GM21619 (cell line): ENCODE measurements around the gene KRT39.
"Not testable (repeated sequence)": the region's sequence is repeated elsewhere in the genome, so short reads cannot be mapped to it uniquely, and the experiment has no call there.

ENCODE experiments used
- ATAC-seq: cut with Tn5 transposase; IDR thresholded peaks from one replicate; pipeline ENCODE4 v1.9.1; 2021; ENCODE audit not compliant: unreplicated experiment

The KRT39 gene

DNA sequence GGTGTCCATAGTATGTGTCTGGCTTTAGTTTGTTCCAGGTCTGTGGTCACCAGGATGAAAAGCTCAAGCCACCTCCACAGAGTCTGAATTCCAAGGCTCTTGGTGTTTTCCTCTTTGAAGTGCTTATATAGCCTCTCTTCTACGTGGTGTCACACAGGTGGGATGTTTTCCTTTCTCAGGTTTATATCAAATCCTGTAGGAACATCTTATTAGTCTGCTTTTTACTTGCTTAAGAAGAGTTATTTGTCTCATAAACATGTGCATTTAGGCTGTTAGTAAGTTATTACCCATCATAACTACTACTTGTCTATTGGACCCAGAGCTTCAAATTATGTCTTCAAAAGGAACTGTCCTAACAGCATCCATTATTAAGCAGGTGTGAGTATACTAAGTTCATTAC, at the start of gene KRT39:
Gene KRT39 (minus strand): TSS at position 101 of the 400 bp plus-strand sequence. CDS start 92 bp downstream, at position 9.
- ATAC-seq: no peak

DNA sequence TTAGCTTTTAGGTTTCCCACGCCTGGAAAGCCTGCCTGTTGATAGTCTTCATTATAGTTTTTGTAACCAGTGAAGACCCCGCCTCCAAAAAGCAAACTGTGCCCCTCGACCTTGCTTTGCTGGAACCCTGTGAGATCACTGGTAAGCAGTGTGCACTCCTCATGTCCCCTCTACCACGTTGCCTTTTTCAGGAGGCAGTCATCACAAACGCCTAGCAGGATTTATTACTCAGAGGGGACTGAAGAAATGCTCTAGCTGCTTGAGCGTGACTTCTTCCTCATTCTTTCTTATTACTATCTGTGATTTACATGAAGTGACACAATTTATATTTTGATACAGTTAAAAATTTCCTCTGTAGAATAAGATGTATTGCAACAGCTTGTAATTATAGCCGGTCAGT, 48.7 kb upstream of the KRT39 start:
- no peak for ATAC-seq

- ATAC-seq: no peak
These were observed 46.9 kb upstream of the KRT39 start for GRCh38 chr17:41013606-41014005.

- no peak for ATAC-seq
These were observed 46.4 kb upstream of the KRT39 start for GRCh38 chr17:41013181-41013580.

DNA sequence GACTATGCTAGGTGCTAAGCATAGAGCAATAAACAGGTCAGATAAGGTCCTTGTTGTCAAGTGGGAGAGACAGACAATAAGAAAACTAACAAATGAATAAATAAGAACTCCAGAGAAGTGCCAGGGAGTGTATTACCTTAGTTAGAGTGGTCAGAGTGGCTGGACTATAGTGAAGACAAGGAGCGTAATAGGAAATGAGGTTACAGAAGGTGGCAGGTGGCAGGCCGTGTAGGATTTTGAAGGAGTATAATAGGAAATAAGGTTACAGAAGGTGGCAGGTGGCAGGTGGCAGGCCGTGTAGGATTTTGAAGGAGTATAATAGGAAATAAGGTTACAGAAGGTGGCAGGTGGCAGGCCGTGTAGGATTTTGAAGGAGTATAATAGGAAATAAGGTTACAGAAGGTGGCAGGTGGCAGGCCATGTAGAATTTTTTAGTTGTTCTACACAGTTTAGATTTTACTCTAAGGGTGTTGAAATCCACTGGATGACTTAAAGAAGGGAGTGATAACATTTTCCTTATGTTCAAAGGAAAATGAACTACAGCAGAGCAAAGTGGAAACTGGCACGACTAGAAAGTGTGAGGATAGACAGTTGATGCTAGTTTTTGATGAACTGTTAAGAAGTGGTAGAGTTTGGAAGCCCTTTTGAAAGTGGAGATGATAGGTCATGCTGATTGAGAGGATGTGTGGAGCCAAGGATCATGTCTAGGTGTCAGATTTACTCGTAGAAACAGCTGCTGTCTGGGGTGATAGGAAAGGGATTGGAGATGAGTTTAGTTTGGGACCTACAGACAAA, 45.8 kb upstream of the KRT39 start:
- no peak for ATAC-seq

- ATAC-seq: no peak
These were observed 43.7 kb upstream of the KRT39 start for GRCh38 chr17:41010441-41010840.

GRCh38 chr17:41009936-41010335, 43.2 kb upstream of the KRT39 start:
- no peak for ATAC-seq

- ATAC-seq: no peak
These were observed 42.6 kb upstream of the KRT39 start for GRCh38 chr17:41009301-41009760.

- ATAC-seq: no peak
These were observed 42.1 kb upstream of the KRT39 start, which contains the start of gene KRTAP3-1 for GRCh38 chr17:41008811-41009210. KRTAP3-1 (minus strand) TSS chr17:41009128; CDS start chr17:41009074, 54 bp downstream.

DNA sequence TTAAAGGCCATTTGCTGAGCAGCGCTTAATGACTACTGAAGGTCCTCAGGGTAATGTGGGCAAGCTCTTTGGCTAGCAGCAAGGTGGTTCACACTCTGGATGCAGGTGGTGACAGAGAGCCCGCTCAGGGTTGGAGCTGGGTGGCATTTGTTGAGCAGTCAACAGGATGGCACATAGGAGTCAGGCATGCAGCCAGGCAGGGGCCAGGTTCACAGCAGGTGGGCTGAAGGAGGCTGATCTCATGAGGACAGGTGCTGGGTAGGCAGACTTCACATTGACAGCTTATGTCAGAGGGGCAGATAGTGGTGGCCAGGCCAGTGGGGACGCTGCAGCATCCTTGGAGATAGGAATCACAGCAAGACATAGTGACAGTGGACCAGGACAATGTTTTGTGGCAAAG, 37.6 kb upstream of the KRT39 start:
- ATAC-seq: no peak

DNA sequence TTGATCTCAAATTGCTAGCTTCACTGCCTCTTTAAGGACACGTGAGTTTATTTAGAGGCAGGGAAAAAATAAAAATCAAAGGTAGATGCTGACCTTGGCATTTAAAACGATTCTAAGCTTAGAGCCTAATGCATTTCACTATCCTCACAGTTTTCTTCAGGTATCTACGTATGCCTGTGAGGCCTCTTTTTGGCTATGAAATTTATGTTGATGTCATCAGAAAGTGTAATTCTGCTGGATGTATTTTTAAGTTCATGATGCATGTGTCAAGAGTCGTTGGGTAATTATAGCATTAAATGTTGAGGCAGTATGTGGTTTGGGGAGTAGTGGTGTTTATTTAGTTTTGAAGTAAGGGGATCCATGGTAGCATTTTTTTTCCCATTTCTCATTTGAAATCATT, 37.2 kb upstream of the KRT39 start:
- no peak for ATAC-seq

DNA sequence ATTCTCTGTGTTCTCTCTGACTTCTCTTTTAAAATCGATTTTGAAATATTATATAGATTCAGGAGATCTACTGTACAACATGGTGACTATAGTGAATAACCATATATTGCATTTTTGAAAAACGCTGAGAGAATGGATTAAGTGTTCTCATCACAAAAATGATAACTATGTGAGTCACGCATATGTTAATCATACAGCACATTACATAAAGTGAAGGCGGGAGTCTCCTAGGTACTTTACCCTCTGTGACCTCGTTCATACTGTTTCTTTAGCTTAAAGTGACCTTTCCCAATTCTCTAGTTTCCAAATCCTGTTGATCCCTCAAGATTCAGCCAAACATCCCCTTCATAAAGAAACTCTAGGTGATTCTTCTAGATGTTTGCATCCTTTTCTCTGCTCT, 36.1 kb upstream of the KRT39 start:
- no peak for ATAC-seq

GRCh38 chr17:41001795-41002194, 35.0 kb upstream of the KRT39 start:
- ATAC-seq: no peak

GRCh38 chr17:40999563-40999962, 32.8 kb upstream of the KRT39 start, which contains the start of gene KRTAP3-2:
KRTAP3-2 (minus strand) TSS chr17:40999906; CDS start chr17:40999853, 53 bp downstream.
- ATAC-seq: not testable (repeated sequence)

DNA sequence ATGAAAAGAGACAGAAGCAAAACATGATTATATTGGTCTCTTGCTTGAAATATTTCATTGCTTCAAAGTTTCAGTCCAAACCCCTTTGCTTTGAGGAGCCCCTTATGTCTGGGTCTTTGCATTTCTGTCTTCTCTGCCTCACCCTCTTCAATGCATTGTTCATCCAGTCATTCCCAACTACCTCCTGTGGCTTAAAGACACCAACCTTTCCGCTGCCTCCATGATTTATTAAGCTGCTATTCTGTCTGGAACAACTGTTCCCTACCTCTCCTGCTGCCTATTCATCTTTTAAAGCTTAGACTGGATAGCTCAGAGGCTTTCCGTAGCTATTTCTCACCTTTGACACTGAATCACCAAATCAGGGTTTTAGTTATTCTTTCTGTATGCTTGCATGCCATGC, 30.6 kb upstream of the KRT39 start:
- no peak for ATAC-seq

DNA sequence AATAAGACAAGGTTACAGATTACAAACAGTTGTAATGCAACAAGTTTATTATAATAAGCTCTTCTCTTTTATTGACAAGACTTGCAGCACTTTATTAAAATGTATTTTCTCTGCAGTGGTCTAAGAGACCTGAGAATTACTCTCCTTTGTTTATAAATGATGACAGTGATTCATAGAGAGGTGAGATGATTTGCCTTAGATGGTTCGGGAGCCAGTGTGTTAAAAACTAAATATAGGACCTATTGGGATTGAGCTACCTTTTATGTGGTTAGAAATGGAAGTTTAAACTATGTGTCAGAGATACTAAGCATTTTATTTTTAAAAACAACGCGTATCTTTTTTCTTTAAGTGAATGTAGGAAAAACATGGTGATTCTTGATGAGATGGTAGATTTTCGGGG, 30.1 kb upstream of the KRT39 start:
- ATAC-seq: no peak

DNA sequence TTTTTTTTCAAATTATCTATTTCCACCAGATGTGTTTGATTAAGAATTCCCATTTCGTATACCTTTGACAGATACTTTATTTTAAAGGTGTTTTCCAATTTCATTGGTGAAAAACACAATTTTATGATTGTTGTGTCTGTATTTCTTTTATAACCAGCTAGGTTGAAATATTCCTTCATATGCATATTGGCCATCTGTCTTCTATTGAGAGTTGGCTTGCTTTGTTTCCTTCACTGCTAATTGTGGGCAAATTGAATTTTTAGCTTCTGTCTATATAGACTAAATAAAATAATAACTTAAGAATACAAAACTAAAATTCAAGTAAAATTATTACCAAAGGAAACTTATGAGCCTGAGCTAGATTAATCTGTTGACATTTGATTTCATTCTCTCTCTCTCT, 28.4 kb upstream of the KRT39 start:
- ATAC-seq: no peak

DNA sequence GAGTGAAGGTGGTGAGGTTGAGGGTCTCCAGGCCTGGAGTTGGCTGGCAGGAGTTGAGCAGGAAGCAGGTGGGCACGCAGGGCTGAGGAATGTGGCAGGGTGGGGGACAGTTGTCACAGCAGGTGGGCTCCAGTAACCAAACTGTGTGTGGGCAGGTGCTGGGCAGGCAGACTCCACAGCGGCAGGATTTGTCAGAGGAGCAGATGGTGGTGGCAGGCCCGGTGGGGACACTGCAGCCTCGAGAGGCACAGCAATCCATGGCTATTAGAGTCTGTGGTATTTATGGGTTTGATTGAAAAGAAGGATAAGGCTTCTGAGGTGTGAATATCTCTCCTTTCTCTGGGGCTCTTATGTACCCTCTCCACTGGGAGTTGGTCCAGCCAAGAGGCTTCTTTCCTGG, 27.1 kb upstream of the KRT39 start, which contains the start of gene KRTAP3-3:
Gene KRTAP3-3 (minus strand): TSS at position 326 of the 400 bp plus-strand sequence. CDS start 67 bp downstream, at position 259.
- no peak for ATAC-seq

DNA sequence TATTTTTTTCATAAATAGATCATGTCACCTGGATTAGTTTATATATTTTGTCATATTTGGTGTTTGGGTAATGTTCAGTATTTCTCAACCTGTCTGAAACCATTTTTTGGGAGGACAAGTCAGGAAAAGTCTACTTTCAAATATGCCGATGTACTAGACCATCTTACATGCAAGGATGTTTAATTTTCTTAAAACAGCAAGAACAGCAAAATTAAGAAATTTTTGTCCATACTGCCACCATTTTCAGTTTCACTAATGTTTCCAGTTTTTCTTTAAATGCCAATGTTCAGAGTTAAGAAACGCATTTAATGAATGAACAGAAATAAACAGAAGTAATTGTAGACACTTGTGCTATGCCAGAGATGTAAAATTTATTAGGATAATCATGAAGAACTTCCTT, 26.3 kb upstream of the KRT39 start:
- ATAC-seq: no peak

DNA sequence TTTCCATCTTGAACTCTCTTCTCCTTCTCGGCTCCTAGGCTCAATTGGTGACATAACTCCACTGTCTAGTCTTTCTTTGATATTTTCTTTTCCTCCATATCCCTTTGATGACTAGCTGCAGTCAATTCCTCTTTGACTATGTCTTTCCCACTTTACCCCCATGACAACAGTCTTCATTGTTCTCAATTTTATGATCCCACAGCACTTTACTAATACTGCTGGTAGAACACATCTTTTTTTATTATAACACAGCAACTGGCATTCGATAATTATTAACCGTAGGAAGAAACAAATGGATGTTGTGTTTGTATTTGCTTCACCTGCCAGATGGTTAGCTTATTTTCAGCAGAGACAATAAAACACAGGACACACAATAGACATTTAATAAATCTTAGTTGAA, 25.9 kb upstream of the KRT39 start:
- ATAC-seq: no peak

DNA sequence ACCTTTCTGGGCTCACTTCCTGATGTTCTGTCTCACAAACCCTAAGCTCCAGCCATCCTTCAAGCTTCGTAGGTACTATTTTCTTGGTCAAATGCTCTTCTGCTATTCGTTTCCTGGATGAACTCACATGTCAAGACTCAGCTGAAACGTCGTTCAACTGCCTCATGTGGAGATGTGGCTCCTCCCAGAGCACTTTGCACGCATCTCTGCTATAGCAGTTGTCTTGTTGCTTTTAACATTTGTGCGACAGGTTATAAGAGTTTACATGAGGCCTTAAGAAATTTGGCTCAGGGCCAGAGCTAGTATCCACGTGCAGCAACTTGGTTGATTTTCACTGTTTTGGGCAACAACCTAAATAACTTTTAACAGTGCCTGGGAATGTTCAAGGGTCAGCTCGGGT, 20.2 kb upstream of the KRT39 start:
- no peak for ATAC-seq

GRCh38 chr17:40984226-40984625, 17.5 kb upstream of the KRT39 start, which contains the start of gene KRT40:
KRT40 (minus strand) TSS chr17:40984326; CDS start chr17:40984273, 53 bp downstream.
- ATAC-seq: no peak
